GM23248 (cell line): ENCODE results near the gene WDR70. TPM values are rescaled to one million over a fixed set of nuclear protein-coding genes. Genes with fewer than 3 reads are reported as not detected.
"Not testable (repeated sequence)": the region's sequence is repeated elsewhere in the genome, so short reads cannot be mapped to it uniquely, and the experiment has no call there.

Source experiments
- DNase-seq: peaks from one replicate; pipeline ENCODE4 v3.0.0-alpha.2; 2015
- H2AFZ ChIP-seq: fragments of 200-600 bp; sonication (generic); 2 replicates; pipeline ENCODE4 v1.6.1; 2016; ENCODE audit warnings: antibody characterized with exemption
- H3F3A ChIP-seq: fragments of 200-600 bp; sonication (generic); 2 replicates; pipeline ENCODE4 v1.6.1; 2016; ENCODE audit warnings: mild to moderate bottlenecking, antibody characterized with exemption, mixed run types; ENCODE audit not compliant: insufficient read depth
- H3K27ac ChIP-seq: fragments of 200-600 bp; sonication (generic); 2 replicates; pipeline ENCODE4 v1.5.1; 2016; ENCODE audit warnings: mild to moderate bottlenecking
- H3K27me3 ChIP-seq: fragments of 200-600 bp; sonication (generic); replicated peaks from 2 replicates; pipeline ENCODE4 v1.6.1; 2016; ENCODE audit warnings: mild to moderate bottlenecking; ENCODE audit not compliant: insufficient read depth
- H3K36me3 ChIP-seq: fragments of 200-600 bp; sonication (generic); 2 replicates; pipeline ENCODE4 v1.6.1; 2016; ENCODE audit warnings: low read depth, mild to moderate bottlenecking
- H3K4me1 ChIP-seq: fragments of 200-600 bp; sonication (generic); 2 replicates; pipeline ENCODE4 v1.6.1; 2016; ENCODE audit warnings: mild to moderate bottlenecking; ENCODE audit not compliant: insufficient read depth
- H3K4me2 ChIP-seq: fragments of 200-600 bp; sonication (generic); one replicate; pipeline ENCODE4 v1.6.1; 2016; ENCODE audit warnings: mild to moderate bottlenecking; ENCODE audit not compliant: unreplicated experiment
- H3K4me3 ChIP-seq: fragments of 200-600 bp; sonication (generic); 2 replicates; pipeline ENCODE4 v1.5.1; 2016; ENCODE audit warnings: mild to moderate bottlenecking
- H3K79me2 ChIP-seq: fragments of 200-600 bp; sonication (generic); 2 replicates; pipeline ENCODE4 v1.6.1; 2016; ENCODE audit warnings: mild to moderate bottlenecking; ENCODE audit not compliant: insufficient read depth
- H3K9ac ChIP-seq: fragments of 200-600 bp; sonication (generic); 2 replicates; pipeline ENCODE4 v1.6.1; 2016; ENCODE audit warnings: mild to moderate bottlenecking
- H3K9me2 ChIP-seq: fragments of 200-600 bp; sonication (generic); 2 replicates; pipeline ENCODE4 v1.6.1; 2016; ENCODE audit warnings: mixed run types, mild to moderate bottlenecking, moderate library complexity; ENCODE audit not compliant: insufficient read depth
- H3K9me3 ChIP-seq: fragments of 200-600 bp; sonication (generic); one replicate; pipeline ENCODE4 v1.6.1; 2017; ENCODE audit warnings: low read depth
- H4K20me1 ChIP-seq: fragments of 200-600 bp; sonication (generic); 2 replicates; pipeline ENCODE4 v1.6.0; 2016; ENCODE audit not compliant: insufficient read depth
- EZH2 ChIP-seq: fragments of 200-600 bp; sonication (generic); IDR thresholded peaks from 2 replicates; pipeline ENCODE4 v1.6.1; 2018; ENCODE audit warnings: antibody characterized with exemption, mild to moderate bottlenecking; ENCODE audit not compliant: insufficient read depth, poor library complexity, severe bottlenecking
- EZH2phosphoT487 ChIP-seq: fragments of 200-600 bp; sonication (generic); IDR thresholded peaks from 2 replicates; pipeline ENCODE4 v1.6.1; 2018; ENCODE audit warnings: antibody characterized with exemption, moderate library complexity, mild to moderate bottlenecking, low read depth; ENCODE audit not compliant: insufficient read depth
- WGBS, 2 experiments: methylation state at CpG; one replicate each; pipeline ENCODE4 v1.1.6; 2015 to 2017; ENCODE audit warnings: low lambda C conversion rate in 2 of 2, low coverage in 1 of 2; ENCODE audit errors: missing lambda C conversion rate in 2 of 2; 5-methylcytosine and 5-hydroxymethylcytosine counted together
- in situ Hi-C: fragments of 300-500 bp; cut with MboI; formaldehyde crosslinking; loops from 2 replicates; pipeline ENCODE4 v1.15.0; 2020
- polyA plus RNA-seq: library from polyadenylated mRNA; unstranded; fragments of >200 nt; fragmentation: Nextera tagmentation; extraction: Ambion mirVana; gene quantifications from 2 replicates; pipeline ENCODE4 v1.2.1, GENCODE V29; 2016
- total RNA-seq: library from RNA; depleted of rRNA; stranded (reverse); fragments of >200 nt; shearing (Covaris generic); gene quantifications from 2 replicates; pipeline ENCODE4 v1.2.3, GENCODE V29; 2014; rRNA removed

The WDR70 gene
- 20.8 and 36.0 TPM in 2 replicates for total RNA-seq
- polyA plus RNA-seq: 23.0 and 24.9 TPM in 2 replicates

DNA sequence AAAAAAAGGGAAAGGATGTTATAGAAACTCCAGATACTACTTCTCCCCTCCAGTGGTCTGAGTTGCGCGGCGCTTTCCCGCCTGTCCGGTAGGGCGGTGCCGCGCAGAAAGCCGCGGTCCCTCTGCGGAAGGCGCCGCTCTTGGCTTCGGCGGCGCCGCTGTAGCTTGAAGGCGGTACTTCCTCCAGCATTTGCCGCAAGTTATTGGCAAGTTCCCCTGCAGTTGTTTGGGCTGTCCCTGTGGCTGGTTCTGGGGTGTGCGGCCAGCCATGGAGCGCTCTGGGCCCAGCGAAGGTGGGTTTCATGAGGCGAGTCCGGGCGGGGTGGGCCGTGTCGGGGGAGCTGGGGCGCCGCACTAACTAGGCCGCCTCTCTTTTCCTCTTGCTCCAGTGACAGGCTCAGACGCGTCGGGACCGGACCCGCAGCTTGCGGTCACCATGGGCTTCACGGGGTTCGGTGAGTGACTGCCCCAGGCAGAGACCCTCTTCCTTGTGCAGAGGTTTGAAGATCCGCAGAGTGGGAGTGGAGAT, at the start of gene WDR70:
Gene WDR70 (plus strand): TSS at position 219 of the 529 bp plus-strand sequence. CDS start 50 bp downstream, at position 269.
- H3K4me1 ChIP-seq, H3K9me3 ChIP-seq, H3F3A ChIP-seq, H3K9me2 ChIP-seq, in situ Hi-C loops, H3K27me3 ChIP-seq, H3K36me3 ChIP-seq, H4K20me1 ChIP-seq: not testable (repeated sequence)
- Histone ChIP-seq H3K4me2 (peak within 1 kb of the TSS; percentile 92), H3K79me2 (peaks cover 22% of the 10 kb centered on the region), H2AFZ (peak within 1 kb of the TSS; percentile 98), H3K9ac (peak within 1 kb of the TSS; percentile 94), H3K27ac (peak within 1 kb of the TSS; percentile 35; the same call in 1 of the 2 replicates), H3K4me3 (peak within 1 kb of the TSS; percentile 99)
- peak; percentile 92 for DNase-seq
- 2% methylated on average over 32 to 37 of the region's 39 CpGs for WGBS, 2 experiments

DNA sequence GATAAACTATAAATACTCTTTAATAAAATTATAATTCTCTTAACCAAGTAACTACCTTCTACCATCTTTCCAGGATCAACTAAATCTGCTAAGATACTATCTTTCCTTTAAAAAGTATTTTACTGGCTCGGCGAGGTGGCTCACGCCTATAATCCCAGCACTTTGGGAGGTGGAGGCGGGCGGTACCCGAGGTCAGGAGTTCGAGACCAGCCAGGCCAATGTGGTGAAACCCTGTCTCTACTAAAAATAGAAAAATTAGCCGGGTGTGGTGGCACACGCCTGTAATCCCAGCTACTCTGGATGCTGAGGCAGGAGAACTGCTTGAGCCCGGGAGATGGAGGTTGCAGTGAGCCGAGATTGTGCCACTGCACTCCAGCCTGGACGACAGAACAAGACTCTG, 44.4 kb upstream of the WDR70 start:
- H3K9me3 ChIP-seq, H3K79me2 ChIP-seq, H3K4me1 ChIP-seq, H3K4me3 ChIP-seq, H3F3A ChIP-seq, in situ Hi-C loops, H3K27ac ChIP-seq, DNase-seq, H3K4me2 ChIP-seq, H3K9ac ChIP-seq, H4K20me1 ChIP-seq, H3K27me3 ChIP-seq, H3K9me2 ChIP-seq, H2AFZ ChIP-seq: not testable (repeated sequence)
- peaks cover 50% of the 10 kb centered on the region for H3K36me3 ChIP-seq
- WGBS, 2 experiments: 96 to 97% methylated on average over 12 of the region's 12 CpGs

DNA sequence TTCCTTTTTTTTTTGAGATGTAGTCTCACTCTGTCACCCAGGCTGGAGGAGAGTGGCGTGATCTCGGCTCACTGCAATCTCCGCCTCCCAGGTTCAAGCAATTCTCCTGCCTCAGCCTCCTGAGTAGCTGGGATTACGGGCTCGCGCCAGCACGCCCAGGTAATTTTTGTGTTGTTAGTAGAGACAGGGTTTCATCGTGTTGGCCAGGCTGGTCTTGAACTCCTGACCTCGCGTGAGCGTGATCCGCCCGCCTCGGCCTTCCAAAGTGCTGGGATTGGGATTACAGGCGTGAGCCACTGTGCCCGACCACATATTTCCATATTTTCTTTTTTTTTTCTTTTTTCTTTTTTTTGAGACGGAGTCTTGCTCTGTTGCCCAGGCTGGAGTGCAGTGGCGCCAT, 36.4 kb upstream of the WDR70 start:
- H3K4me3 ChIP-seq, H4K20me1 ChIP-seq, DNase-seq, H3K79me2 ChIP-seq, H3K9me3 ChIP-seq, in situ Hi-C loops, H3K9ac ChIP-seq, H3K9me2 ChIP-seq, H3K27me3 ChIP-seq, H3K4me2 ChIP-seq, H3K27ac ChIP-seq, H3K4me1 ChIP-seq, H2AFZ ChIP-seq, H3F3A ChIP-seq: not testable (repeated sequence)
- H3K36me3 ChIP-seq: peaks cover 45% of the 10 kb centered on the region
- 97 to 99% methylated on average over 16 to 18 of the region's 18 CpGs for WGBS, 2 experiments

DNA sequence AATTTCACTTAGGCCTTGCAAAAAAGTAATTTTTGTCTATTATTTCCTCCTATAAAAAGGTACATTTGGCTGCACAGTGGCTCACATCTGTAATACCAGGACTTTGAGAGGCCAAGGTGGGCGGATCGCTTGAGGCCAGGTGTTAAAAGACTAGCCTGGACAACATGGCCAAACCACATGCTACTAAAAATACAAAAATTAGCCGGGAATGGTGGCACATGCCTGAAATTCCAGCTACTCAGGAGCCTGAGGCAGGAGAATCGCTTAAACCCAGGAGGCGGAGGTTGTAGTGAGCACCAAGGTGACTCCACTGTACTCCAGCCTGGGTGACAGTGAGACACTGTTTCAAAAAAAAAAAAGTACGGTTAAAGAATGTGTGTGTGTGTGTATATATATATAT, 24.0 kb upstream of the WDR70 start:
- in situ Hi-C loops: no loop called here
- H3K9me2 ChIP-seq: no peaks in the 10 kb centered on the region
- no peak overlapping the region for H3K27ac ChIP-seq
- H3K79me2 ChIP-seq: peaks cover 22% of the 10 kb centered on the region
- peaks cover 32% of the 10 kb centered on the region for H3K36me3 ChIP-seq
- no peaks in the 10 kb centered on the region for H3K27me3 ChIP-seq
- no peak overlapping the region for H3K9ac ChIP-seq
- WGBS, 2 experiments: 93 to 94% methylated on average over 6 of the region's 6 CpGs
- TF ChIP-seq EZH2 (no peak), EZH2phosphoT487 (no peak)
- no peak overlapping the region for H3K4me2 ChIP-seq
- no peak overlapping the region for H2AFZ ChIP-seq
- H3K9me3 ChIP-seq: no peaks in the 10 kb centered on the region
- H3F3A ChIP-seq: no peaks in the 10 kb centered on the region
- DNase-seq: no peak
- no peaks in the 10 kb centered on the region for H4K20me1 ChIP-seq
- no peak overlapping the region for H3K4me3 ChIP-seq
- H3K4me1 ChIP-seq: no peaks in the 10 kb centered on the region

DNA sequence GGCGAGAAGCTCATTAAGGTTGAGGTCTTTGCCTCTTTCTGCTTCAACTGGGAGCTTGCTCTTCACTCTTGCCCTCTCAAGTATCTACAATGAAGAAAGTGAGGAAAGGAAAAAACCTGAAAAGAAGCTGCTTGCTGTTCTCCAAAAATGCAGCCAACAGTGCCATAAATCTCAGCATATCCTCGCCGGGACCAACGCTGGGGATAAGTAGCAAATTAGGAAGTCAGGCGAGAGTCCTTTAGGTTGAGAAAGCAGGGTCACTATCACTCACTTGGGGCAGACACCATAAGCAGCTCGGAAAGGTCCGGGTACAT, 8.6 kb upstream of the WDR70 start:
- no peaks in the 10 kb centered on the region for H3K27me3 ChIP-seq
- no peak for TF ChIP-seq EZH2
- TF ChIP-seq EZH2phosphoT487: no peak
- in situ Hi-C loops: no loop called here
- H2AFZ ChIP-seq: peak overlapping the region; percentile 97
- WGBS, 2 experiments: 0 to 2% methylated on average over 7 of the region's 7 CpGs
- peak overlapping the region; percentile 100 for H3K4me3 ChIP-seq
- no peaks in the 10 kb centered on the region for H3K36me3 ChIP-seq
- H3K4me2 ChIP-seq: peak overlapping the region; percentile 97
- H3K9me2 ChIP-seq: no peaks in the 10 kb centered on the region
- H3K9me3 ChIP-seq: no peaks in the 10 kb centered on the region
- H3K27ac ChIP-seq: peak overlapping the region; percentile 77
- peak overlapping the region; percentile 96 for H3K9ac ChIP-seq
- H3K79me2 ChIP-seq: peaks cover 52% of the 10 kb centered on the region
- DNase-seq: peak; percentile 20
- peaks cover 15% of the 10 kb centered on the region for H3F3A ChIP-seq
- H4K20me1 ChIP-seq: no peaks in the 10 kb centered on the region
- peaks cover 15% of the 10 kb centered on the region for H3K4me1 ChIP-seq
